ENCODE measurements around the gene PLCH2. TPM values are rescaled to one million over a fixed set of nuclear protein-coding genes. Genes with fewer than 3 reads are reported as not detected.

Gene PLCH2
- total RNA-seq, 1 donor from 2014 or later = 30.7 TPM

DNA sequence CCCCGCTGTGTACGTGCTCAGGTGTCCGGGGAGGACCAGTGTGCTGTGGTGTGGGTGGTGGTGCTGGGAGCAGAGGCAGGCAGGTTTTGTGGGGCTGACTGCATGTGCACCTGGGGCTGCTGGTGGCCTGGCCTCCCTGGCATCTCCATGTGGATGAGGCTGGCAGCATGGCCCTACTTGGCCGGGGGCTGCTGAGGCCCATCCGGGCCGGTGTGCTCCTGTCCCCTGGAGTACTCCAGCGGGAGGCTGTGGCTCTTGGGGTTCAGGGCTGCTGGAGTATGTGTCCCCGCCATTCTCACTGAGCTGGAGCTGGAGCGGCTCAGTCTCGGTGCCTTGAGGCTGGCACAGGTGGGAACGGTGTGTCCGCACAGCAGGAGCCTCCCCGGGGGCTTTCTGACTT is 42.9 kb upstream of the PLCH2 start:
- TF ChIP-seq POLR2AphosphoS5 (IDR thresholded peaks at IDR 0.05; ENCODE audit: insufficient read depth in 1 of 2, low read depth in 1 of 2) = no peak
- no peak for TF ChIP-seq POLR2A (IDR thresholded peaks at IDR 0.05)
- TF ChIP-seq, protein P1, sequence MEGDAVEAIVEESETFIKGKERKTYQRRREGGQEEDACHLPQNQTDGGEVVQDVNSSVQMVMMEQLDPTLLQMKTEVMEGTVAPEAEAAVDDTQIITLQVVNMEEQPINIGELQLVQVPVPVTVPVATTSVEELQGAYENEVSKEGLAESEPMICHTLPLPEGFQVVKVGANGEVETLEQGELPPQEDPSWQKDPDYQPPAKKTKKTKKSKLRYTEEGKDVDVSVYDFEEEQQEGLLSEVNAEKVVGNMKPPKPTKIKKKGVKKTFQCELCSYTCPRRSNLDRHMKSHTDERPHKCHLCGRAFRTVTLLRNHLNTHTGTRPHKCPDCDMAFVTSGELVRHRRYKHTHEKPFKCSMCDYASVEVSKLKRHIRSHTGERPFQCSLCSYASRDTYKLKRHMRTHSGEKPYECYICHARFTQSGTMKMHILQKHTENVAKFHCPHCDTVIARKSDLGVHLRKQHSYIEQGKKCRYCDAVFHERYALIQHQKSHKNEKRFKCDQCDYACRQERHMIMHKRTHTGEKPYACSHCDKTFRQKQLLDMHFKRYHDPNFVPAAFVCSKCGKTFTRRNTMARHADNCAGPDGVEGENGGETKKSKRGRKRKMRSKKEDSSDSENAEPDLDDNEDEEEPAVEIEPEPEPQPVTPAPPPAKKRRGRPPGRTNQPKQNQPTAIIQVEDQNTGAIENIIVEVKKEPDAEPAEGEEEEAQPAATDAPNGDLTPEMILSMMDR (IDR thresholded peaks at IDR 0.05) = no peak
- DNase-seq (ENCODE audit: extremely low spot score in 2 of 2) = no peak
- H3K4me3 ChIP-seq = no peak overlapping the region
- no peaks in the 10 kb centered on the region for H3K27me3 ChIP-seq
- no peaks in the 10 kb centered on the region for H3K9me3 ChIP-seq
- peaks cover 4% of the 10 kb centered on the region for H3K4me1 ChIP-seq
- H3K27ac ChIP-seq = no peak overlapping the region
- no peaks in the 10 kb centered on the region for H3K36me3 ChIP-seq
- intact Hi-C loops (cut with DNase I) = no loop called here

- Histone ChIP-seq H3K27me3 (no peaks in the 10 kb centered on the region), H3K4me1 (peaks cover 3% of the 10 kb centered on the region), H3K4me3 (no peak overlapping the region), H3K9me3 (no peaks in the 10 kb centered on the region), H3K27ac (no peak overlapping the region), H3K36me3 (no peaks in the 10 kb centered on the region)
- intact Hi-C loops (cut with DNase I) = no loop called here
- DNase-seq (ENCODE audit: extremely low spot score in 2 of 2) = no peak
- no peak for TF ChIP-seq POLR2AphosphoS5 (IDR thresholded peaks at IDR 0.05; ENCODE audit: insufficient read depth in 1 of 2, low read depth in 1 of 2)
- TF ChIP-seq POLR2A (IDR thresholded peaks at IDR 0.05) = no peak
- TF ChIP-seq, protein P1 (IDR thresholded peaks at IDR 0.05) = no peak
Measured at GRCh38 chr1:2433936-2434655, 42.0 kb upstream of the PLCH2 start.

DNA sequence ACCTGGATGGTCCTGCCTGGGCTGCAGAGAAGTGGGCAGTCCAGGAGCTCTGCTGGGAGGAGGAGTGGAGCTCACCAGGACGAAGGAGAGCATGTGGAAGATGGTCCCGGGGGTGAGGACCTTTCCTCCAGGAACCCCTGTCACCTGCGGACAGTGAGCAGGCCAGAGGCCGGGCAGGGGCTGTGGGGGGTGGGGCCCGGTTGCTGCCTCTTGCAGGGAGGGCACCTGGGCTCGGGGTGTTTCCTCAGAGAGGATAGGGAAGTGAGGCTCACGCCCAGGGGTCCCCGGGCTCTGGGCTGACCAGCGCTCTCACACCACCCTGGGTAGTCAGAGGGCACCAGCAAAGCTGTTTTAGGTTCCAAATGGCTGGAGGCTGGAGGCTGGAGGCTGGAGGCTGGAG is 41.0 kb upstream of the PLCH2 start:
- no peaks in the 10 kb centered on the region for H3K36me3 ChIP-seq
- H3K4me1 ChIP-seq = peaks cover 3% of the 10 kb centered on the region
- intact Hi-C loops (cut with DNase I) = no loop called here
- H3K27me3 ChIP-seq = no peaks in the 10 kb centered on the region
- no peak for DNase-seq (ENCODE audit: extremely low spot score in 2 of 2)
- no peaks in the 10 kb centered on the region for H3K9me3 ChIP-seq
- H3K4me3 ChIP-seq = no peak overlapping the region
- TF ChIP-seq POLR2A (IDR thresholded peaks at IDR 0.05) (no peak), POLR2AphosphoS5 (IDR thresholded peaks at IDR 0.05; ENCODE audit: insufficient read depth in 1 of 2, low read depth in 1 of 2) (no peak)
- TF ChIP-seq, protein P1 (IDR thresholded peaks at IDR 0.05) = no peak
- H3K27ac ChIP-seq = no peak overlapping the region

DNA sequence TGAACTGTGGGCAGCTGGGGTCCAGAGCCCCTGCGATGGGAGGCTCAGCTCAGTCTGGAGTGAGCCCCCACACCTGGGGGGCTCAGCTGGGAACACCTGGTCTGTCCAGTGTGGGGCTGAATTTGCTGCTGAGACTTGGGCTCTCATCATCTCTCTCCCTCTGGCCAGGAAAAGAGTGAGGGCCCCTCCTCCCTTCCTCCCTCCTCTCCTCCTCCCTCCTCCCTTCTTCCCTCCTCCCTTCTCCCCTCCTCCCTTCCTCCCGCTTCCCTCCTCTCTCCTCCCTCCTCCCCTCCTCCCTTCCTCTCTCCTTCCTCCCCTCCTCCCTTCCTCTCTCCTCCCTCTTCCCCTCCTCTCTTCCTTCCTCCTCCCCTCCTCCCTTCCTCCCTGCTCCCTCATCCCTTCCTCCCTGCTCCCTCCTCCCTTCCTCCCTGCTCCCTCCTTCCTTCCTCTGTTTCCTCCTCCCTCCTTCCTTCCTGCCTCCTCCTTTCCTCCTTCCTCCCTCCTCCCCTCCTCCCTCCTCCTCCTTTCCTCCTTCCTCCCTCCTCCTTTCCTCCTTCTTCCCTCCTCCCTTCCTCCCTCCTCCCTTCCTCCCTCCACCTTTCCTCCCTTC is 40.2 kb upstream of the PLCH2 start:
- peaks cover 3% of the 10 kb centered on the region for H3K4me1 ChIP-seq
- H3K4me3 ChIP-seq = no peak overlapping the region
- TF ChIP-seq POLR2AphosphoS5 (IDR thresholded peaks at IDR 0.05; ENCODE audit: insufficient read depth in 1 of 2, low read depth in 1 of 2) = no peak
- TF ChIP-seq, protein P1 (IDR thresholded peaks at IDR 0.05) = no peak
- no peak for TF ChIP-seq POLR2A (IDR thresholded peaks at IDR 0.05)
- no peaks in the 10 kb centered on the region for H3K36me3 ChIP-seq
- no peaks in the 10 kb centered on the region for H3K9me3 ChIP-seq
- DNase-seq (ENCODE audit: extremely low spot score in 2 of 2) = no peak
- H3K27ac ChIP-seq = no peak overlapping the region
- no peaks in the 10 kb centered on the region for H3K27me3 ChIP-seq
- intact Hi-C loops (cut with DNase I) = no loop called here

- H3K27me3 ChIP-seq = no peaks in the 10 kb centered on the region
- H3K36me3 ChIP-seq = no peaks in the 10 kb centered on the region
- no peak for TF ChIP-seq POLR2A (IDR thresholded peaks at IDR 0.05)
- no peak for TF ChIP-seq POLR2AphosphoS5 (IDR thresholded peaks at IDR 0.05; ENCODE audit: insufficient read depth in 1 of 2, low read depth in 1 of 2)
- TF ChIP-seq, protein P1 (IDR thresholded peaks at IDR 0.05) = no peak
- H3K27ac ChIP-seq = no peak overlapping the region
- H3K4me1 ChIP-seq = no peaks in the 10 kb centered on the region
- intact Hi-C loops (cut with DNase I) = no loop called here
- no peaks in the 10 kb centered on the region for H3K9me3 ChIP-seq
- no peak for DNase-seq (ENCODE audit: extremely low spot score in 2 of 2)
- no peak overlapping the region for H3K4me3 ChIP-seq
Measured at GRCh38 chr1:2436876-2437275, 39.2 kb upstream of the PLCH2 start.
